Colonic mucosa (tissue), 4 donors: ENCODE results near the gene KIF1A. TPM values are rescaled to one million over a fixed set of nuclear protein-coding genes. Genes with fewer than 3 reads are reported as not detected.

Experiments used
- DNase-seq: peaks from one replicate; pipeline ENCODE4 v3.0.0-alpha.2; 2020
- H3K27ac ChIP-seq: fragments of 200-600 bp; one replicate; pipeline ENCODE4 v1.8.0; 2021
- H3K27me3 ChIP-seq: fragments of 200-600 bp; one replicate; pipeline ENCODE4 v1.8.0; 2021
- H3K36me3 ChIP-seq: fragments of 200-600 bp; one replicate; pipeline ENCODE4 v1.8.0; 2021
- H3K4me1 ChIP-seq: fragments of 200-600 bp; one replicate; pipeline ENCODE4 v1.8.0; 2021; ENCODE audit warnings: mild to moderate bottlenecking
- H3K4me3 ChIP-seq: fragments of 200-600 bp; one replicate; pipeline ENCODE4 v1.8.0; 2021
- H3K9ac ChIP-seq, 2 donors: one replicate each; pipeline ENCODE4 v1.7.0; 2013; ENCODE audit warnings: control low read depth in 2 of 2, low read depth in 2 of 2, low read length in 2 of 2
- H3K9me3 ChIP-seq: fragments of 200-600 bp; one replicate; pipeline ENCODE4 v1.8.0; 2021
- intact Hi-C: fragments of 100-400 bp; cut with DNase I; formaldehyde crosslinking; loops from one replicate; pipeline ENCODE4 v1.14.1; 2022
- total RNA-seq, 2 donors: library from RNA; stranded (reverse); fragmentation: NEBNext Ultra II Directional in 1 of 2; extraction: Animal tissue kit (Norgen Biotek cat#: 25700) in 1 of 2; gene quantifications; one replicate each; pipeline ENCODE4 v1.2.1, GENCODE V29; 2021
- TF ChIP-seq, protein P1 (sequence below): fragments of 200-600 bp; IDR thresholded peaks from one replicate; pipeline ENCODE4 v1.8.0; 2022; ENCODE audit warnings: antibody characterized with exemption, mild to moderate bottlenecking
- donor health status: healthy.
- donor health status: DM: no; HTN: no; CAD: no.
- donor health status: DM: no; HTN: no; CAD: no.

The KIF1A gene
- total RNA-seq, 2 donors from 2014 or later, result 1.9 to 4.3 TPM

- H3K4me1 ChIP-seq, result no peaks in the 10 kb centered on the region
- intact Hi-C loops, result no loop called here
- no peak overlapping the region for H3K9ac ChIP-seq
These were observed 74.6 kb downstream of the KIF1A start for GRCh38 chr2:240745456-240745855.

DNA sequence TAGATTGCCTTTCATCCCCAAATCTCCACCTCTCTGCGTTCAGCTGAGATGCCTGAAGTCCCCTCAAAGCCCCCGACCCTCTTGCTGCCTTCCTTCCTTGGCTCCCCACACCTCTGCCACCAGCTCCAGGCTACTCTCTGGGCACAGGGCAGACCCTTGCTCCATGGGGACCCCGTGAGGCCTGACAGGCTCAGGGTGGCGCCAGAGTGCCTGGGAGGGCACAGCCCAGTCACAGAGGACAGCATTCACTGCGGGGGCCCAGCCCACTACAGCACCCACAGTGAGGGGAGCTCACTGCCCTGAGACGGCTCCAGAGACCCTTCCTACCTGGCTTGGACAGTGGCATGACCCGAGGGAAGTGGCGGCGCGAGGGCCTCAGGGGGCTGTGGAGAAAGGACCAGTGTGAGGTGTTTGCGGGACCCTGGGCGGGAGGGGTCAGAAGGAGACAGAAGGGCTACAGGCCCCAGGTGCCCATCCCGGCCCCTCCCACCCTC is 77.4 kb downstream of the KIF1A start:
- TF ChIP-seq, protein P1, sequence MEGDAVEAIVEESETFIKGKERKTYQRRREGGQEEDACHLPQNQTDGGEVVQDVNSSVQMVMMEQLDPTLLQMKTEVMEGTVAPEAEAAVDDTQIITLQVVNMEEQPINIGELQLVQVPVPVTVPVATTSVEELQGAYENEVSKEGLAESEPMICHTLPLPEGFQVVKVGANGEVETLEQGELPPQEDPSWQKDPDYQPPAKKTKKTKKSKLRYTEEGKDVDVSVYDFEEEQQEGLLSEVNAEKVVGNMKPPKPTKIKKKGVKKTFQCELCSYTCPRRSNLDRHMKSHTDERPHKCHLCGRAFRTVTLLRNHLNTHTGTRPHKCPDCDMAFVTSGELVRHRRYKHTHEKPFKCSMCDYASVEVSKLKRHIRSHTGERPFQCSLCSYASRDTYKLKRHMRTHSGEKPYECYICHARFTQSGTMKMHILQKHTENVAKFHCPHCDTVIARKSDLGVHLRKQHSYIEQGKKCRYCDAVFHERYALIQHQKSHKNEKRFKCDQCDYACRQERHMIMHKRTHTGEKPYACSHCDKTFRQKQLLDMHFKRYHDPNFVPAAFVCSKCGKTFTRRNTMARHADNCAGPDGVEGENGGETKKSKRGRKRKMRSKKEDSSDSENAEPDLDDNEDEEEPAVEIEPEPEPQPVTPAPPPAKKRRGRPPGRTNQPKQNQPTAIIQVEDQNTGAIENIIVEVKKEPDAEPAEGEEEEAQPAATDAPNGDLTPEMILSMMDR, result no peak
- Histone ChIP-seq H3K36me3 (no peaks in the 10 kb centered on the region), H3K9me3 (no peaks in the 10 kb centered on the region), H3K27ac (no peak overlapping the region), H3K9ac (no peak overlapping the region), H3K27me3 (no peaks in the 10 kb centered on the region), H3K4me1 (no peaks in the 10 kb centered on the region), H3K4me3 (no peak overlapping the region)
- intact Hi-C loops, result no loop called here
- DNase-seq, result no peak

More at GRCh38 chr2:240745456-240745855, 74.6 kb downstream of the KIF1A start:
- Histone ChIP-seq H3K36me3 (no peaks in the 10 kb centered on the region), H3K27ac (no peak overlapping the region), H3K9me3 (no peaks in the 10 kb centered on the region), H3K27me3 (no peaks in the 10 kb centered on the region), H3K4me3 (no peak overlapping the region)
- TF ChIP-seq, protein P1, result no peak
- DNase-seq, result no peak

DNA sequence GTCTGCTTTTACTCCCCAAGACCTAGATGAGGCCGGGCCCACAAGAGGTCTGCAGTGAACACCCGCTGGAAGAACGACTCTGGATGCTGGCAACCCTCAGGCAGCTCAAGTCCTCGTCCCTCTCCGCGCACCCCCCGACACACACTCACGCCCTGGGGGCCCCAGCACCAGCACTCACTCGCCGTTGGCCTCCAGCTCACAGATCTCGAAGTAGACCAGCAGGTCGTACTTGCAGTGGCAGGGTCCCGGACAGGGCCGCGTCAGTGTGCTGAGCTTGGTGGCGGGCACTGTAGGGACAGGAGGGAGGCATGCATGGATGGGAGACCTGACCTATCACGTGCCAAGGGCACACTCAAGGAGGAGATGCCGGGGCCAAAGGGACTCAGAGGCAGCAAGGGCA is 78.9 kb downstream of the KIF1A start:
- H3K27me3 ChIP-seq, result no peaks in the 10 kb centered on the region
- no peaks in the 10 kb centered on the region for H3K36me3 ChIP-seq
- intact Hi-C loops, result no loop called here
- no peaks in the 10 kb centered on the region for H3K9me3 ChIP-seq
- H3K27ac ChIP-seq, result no peak overlapping the region
- no peak for DNase-seq
- TF ChIP-seq, protein P1, result no peak
- H3K4me1 ChIP-seq, result no peaks in the 10 kb centered on the region
- H3K4me3 ChIP-seq, result no peak overlapping the region
- no peak overlapping the region for H3K9ac ChIP-seq

- Histone ChIP-seq H3K9ac (no peak overlapping the region), H3K9me3 (no peaks in the 10 kb centered on the region), H3K27me3 (no peaks in the 10 kb centered on the region), H3K4me1 (no peaks in the 10 kb centered on the region), H3K36me3 (no peaks in the 10 kb centered on the region), H3K27ac (no peak overlapping the region), H3K4me3 (no peak overlapping the region)
- no peak for DNase-seq
- TF ChIP-seq, protein P1, result no peak
- intact Hi-C loops, result no loop called here
These were observed 80.2 kb downstream of the KIF1A start for GRCh38 chr2:240739797-240740196.

GRCh38 chr2:240737958-240738357 is 82.1 kb downstream of the KIF1A start:
- H3K27me3 ChIP-seq, result no peaks in the 10 kb centered on the region
- H3K27ac ChIP-seq, result no peak overlapping the region
- intact Hi-C loops, result no loop called here
- no peak overlapping the region for H3K4me3 ChIP-seq
- H3K4me1 ChIP-seq, result no peaks in the 10 kb centered on the region
- no peaks in the 10 kb centered on the region for H3K36me3 ChIP-seq
- H3K9me3 ChIP-seq, result no peaks in the 10 kb centered on the region
- TF ChIP-seq, protein P1, result no peak
- DNase-seq, result no peak
- H3K9ac ChIP-seq, result no peak overlapping the region
